Measurements from ENCODE around the gene C1orf210. TPM values are rescaled to one million over a fixed set of nuclear protein-coding genes. Genes with fewer than 3 reads are reported as not detected.

C1orf210 gene
- total RNA-seq, 1 donor from 2014 or later, result 3.7 TPM

DNA sequence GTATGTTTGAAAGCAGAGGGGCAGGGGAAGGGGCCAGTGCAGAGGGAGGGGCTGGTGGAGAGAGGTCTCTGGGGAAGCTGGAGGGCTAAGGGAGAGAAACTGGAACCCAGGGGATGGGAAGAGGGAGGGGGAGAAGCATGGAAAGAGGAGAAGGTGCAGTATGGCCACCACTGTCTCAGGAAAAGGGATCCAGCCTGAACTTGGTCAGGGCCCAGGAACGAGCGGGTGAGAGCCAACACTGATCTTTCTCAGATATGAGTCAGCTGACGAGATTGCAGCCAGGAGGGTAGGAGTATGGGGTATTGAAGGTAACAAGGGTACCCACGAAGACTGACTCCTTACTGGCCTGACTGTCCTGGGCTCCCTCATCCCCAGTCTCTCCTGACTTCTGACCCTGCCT is 33.5 kb upstream of the C1orf210 start:
- H3K4me1 Mint-ChIP-seq, result no peaks in the 10 kb centered on the region

GRCh38 chr1:43317817-43318471 is 32.6 kb upstream of the C1orf210 start:
- no peaks in the 10 kb centered on the region for H3K4me1 Mint-ChIP-seq
- no peak overlapping the region for H3K27ac Mint-ChIP-seq
- H3K36me3 Mint-ChIP-seq, result no peaks in the 10 kb centered on the region
- no peaks in the 10 kb centered on the region for H3K9me3 Mint-ChIP-seq
- H3K27me3 Mint-ChIP-seq (ENCODE audit: low read depth), result no peaks in the 10 kb centered on the region
- H3K4me3 Mint-ChIP-seq, result no peak overlapping the region
- no peak for DNase-seq (ENCODE audit: low spot score in 2 of 2, unreplicated experiment in 2 of 2)
- TF ChIP-seq CTCF (IDR thresholded peaks at IDR 0.05; ENCODE audit: unreplicated experiment), result no peak

More for the DNA sequence above, 33.5 kb upstream of the C1orf210 start:
- no peak for DNase-seq (ENCODE audit: low spot score in 2 of 2, unreplicated experiment in 2 of 2)
- no peak for TF ChIP-seq CTCF (IDR thresholded peaks at IDR 0.05; ENCODE audit: unreplicated experiment)
- H3K9me3 Mint-ChIP-seq, result no peaks in the 10 kb centered on the region
- no peaks in the 10 kb centered on the region for H3K27me3 Mint-ChIP-seq (ENCODE audit: low read depth)
- H3K36me3 Mint-ChIP-seq, result no peaks in the 10 kb centered on the region
- H3K4me3 Mint-ChIP-seq, result no peak overlapping the region
- H3K27ac Mint-ChIP-seq, result no peak overlapping the region

DNA sequence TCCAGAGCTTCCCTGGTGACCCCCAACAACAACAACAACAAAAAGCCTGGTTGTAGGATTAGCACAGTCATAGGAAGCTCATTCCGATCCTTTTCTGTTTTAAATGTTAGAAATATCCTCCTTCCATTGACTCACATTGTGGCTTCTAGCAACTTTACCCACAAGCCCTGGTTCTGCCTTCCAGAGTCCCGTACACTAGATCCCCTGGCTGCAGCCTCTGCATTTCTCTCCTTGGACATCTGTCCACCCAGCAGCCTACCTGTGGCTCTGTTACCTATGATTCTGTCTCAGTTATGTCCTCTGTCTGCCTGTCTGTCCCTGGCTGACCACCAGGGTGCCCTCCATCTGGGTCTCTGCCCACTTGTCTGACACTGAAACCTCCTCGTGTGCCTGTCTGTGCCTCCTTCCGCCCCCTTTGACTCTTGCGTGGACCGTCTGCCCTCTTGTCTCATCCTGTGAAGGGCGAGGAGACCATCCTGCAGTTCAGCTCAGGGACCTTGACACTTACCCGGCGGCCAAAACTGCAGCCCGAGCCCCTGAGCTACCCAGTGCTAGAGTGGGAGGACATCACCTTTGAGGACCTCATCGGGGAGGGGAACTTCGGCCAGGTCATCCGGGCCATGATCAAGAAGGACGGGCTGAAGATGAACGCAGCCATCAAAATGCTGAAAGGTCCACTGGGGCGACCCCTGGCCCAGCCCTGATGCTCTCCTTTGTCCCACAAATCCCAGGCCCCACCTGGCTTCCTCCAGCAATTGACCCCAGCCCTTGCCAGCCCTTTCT is 31.5 kb upstream of the C1orf210 start:
- H3K4me1 Mint-ChIP-seq, result no peaks in the 10 kb centered on the region
- no peaks in the 10 kb centered on the region for H3K27me3 Mint-ChIP-seq (ENCODE audit: low read depth)
- no peak overlapping the region for H3K4me3 Mint-ChIP-seq

DNA sequence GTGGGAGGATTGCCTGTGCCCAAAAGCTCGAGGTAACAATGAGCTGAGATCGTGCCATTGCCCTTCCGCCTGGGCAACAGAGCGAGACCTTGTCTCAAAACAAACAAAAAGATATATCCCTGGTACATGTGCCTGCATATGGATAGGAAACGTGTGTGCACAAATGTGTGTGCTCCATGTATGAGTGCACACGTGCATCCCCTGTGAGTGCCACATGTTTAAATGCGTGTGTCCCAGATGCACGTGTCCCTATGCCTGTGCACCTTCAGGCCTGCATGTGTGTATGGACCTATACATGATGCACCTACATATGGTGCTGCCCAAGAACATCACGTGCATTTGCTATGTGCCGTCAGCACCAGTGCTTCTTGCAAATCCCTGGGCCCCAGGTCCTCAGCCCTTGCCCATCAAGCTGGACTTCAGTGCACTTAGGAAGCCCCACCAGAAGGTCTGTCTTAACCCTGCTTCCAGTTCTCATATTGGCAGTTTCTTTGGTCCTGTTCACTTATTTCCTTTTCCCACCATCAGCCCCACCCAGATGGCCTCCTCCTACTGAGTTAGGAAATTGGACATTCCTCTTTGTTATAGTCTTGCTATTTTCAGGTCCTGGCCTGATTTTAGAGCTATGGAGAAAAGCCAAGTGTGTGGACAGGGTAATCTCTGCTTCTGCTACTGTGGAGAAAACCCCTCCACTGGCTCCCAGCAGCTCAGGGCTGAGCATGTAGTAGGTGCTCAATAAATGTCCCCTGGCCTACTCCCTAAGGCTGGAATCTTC is 30.8 kb upstream of the C1orf210 start:
- TF ChIP-seq CTCF (IDR thresholded peaks at IDR 0.05; ENCODE audit: unreplicated experiment), result no peak
- H3K27me3 Mint-ChIP-seq (ENCODE audit: low read depth), result no peaks in the 10 kb centered on the region
- H3K27ac Mint-ChIP-seq, result no peak overlapping the region
- no peak for DNase-seq (ENCODE audit: low spot score in 2 of 2, unreplicated experiment in 2 of 2)
- H3K4me3 Mint-ChIP-seq, result no peak overlapping the region
- no peaks in the 10 kb centered on the region for H3K36me3 Mint-ChIP-seq
- no peaks in the 10 kb centered on the region for H3K4me1 Mint-ChIP-seq
- H3K9me3 Mint-ChIP-seq, result no peaks in the 10 kb centered on the region

More for the DNA sequence above, 31.5 kb upstream of the C1orf210 start:
- no peaks in the 10 kb centered on the region for H3K9me3 Mint-ChIP-seq
- no peaks in the 10 kb centered on the region for H3K36me3 Mint-ChIP-seq
- no peak for DNase-seq (ENCODE audit: low spot score in 2 of 2, unreplicated experiment in 2 of 2)
- no peak for TF ChIP-seq CTCF (IDR thresholded peaks at IDR 0.05; ENCODE audit: unreplicated experiment)
- H3K27ac Mint-ChIP-seq, result no peak overlapping the region

- Mint-ChIP-seq H3K4me3 (no peak overlapping the region), H3K4me1 (no peaks in the 10 kb centered on the region), H3K27me3 (ENCODE audit: low read depth) (no peaks in the 10 kb centered on the region), H3K36me3 (no peaks in the 10 kb centered on the region), H3K27ac (no peak overlapping the region), H3K9me3 (no peaks in the 10 kb centered on the region)
- no peak for DNase-seq (ENCODE audit: low spot score in 2 of 2, unreplicated experiment in 2 of 2)
- no peak for TF ChIP-seq CTCF (IDR thresholded peaks at IDR 0.05; ENCODE audit: unreplicated experiment)
Measured at GRCh38 chr1:43315481-43315880, 30.1 kb upstream of the C1orf210 start.
